Smooth muscle cell (in vitro differentiated cells): Measurements from ENCODE around the gene ODAD4. TPM values are rescaled to one million over a fixed set of nuclear protein-coding genes. Genes with fewer than 3 reads are reported as not detected.
A peak's percentile ranks its signal among the peaks of the same experiment; 100 is the strongest.

ENCODE experiments used
- DNase-seq: peaks from one replicate; lab custom pipeline; 2025; ENCODE audit not compliant: unreplicated experiment; lab: John Stamatoyannopoulos, UW
- H2AFZ ChIP-seq: fragments of 200-600 bp; sonication (generic); 2 replicates; pipeline ENCODE4 v1.6.0; 2016; ENCODE audit warnings: antibody characterized with exemption, low read depth, mild to moderate bottlenecking
- H3F3A ChIP-seq: fragments of 200-600 bp; sonication (generic); 2 replicates; pipeline ENCODE4 v1.6.0; 2017; ENCODE audit warnings: antibody characterized with exemption, low read depth
- H3K27ac ChIP-seq: fragments of 200-600 bp; sonication (generic); 2 replicates; pipeline ENCODE4 v1.5.1; 2016; ENCODE audit warnings: low read depth, mild to moderate bottlenecking
- H3K27me3 ChIP-seq: fragments of 200-600 bp; sonication (generic); 2 replicates; pipeline ENCODE4 v1.6.1; 2016; ENCODE audit warnings: low read depth, mild to moderate bottlenecking
- H3K36me3 ChIP-seq: fragments of 200-600 bp; sonication (generic); 2 replicates; pipeline ENCODE4 v1.5.1; 2016; ENCODE audit warnings: low read depth
- H3K4me1 ChIP-seq: fragments of 200-600 bp; sonication (generic); 2 replicates; pipeline ENCODE4 v1.5.1; 2016; ENCODE audit warnings: low read depth
- H3K4me2 ChIP-seq: fragments of 200-600 bp; sonication (generic); 2 replicates; pipeline ENCODE4 v1.6.0; 2016; ENCODE audit warnings: mild to moderate bottlenecking
- H3K4me3 ChIP-seq: fragments of 200-600 bp; sonication (generic); 2 replicates; pipeline ENCODE4 v1.5.1; 2016; ENCODE audit warnings: mild to moderate bottlenecking
- H3K79me2 ChIP-seq: fragments of 200-600 bp; sonication (generic); 2 replicates; pipeline ENCODE4 v1.6.0; 2016; ENCODE audit warnings: low read depth, mild to moderate bottlenecking
- H3K9ac ChIP-seq: fragments of 200-600 bp; sonication (generic); 2 replicates; pipeline ENCODE4 v1.6.0; 2016; ENCODE audit warnings: low read depth
- H3K9me3 ChIP-seq: fragments of 200-600 bp; sonication (generic); replicated peaks from 2 replicates; pipeline ENCODE4 v1.5.1; 2016; ENCODE audit warnings: low read depth
- H4K20me1 ChIP-seq: fragments of 200-600 bp; sonication (generic); 2 replicates; pipeline ENCODE4 v1.6.0; 2016; ENCODE audit warnings: low read depth
- CTCF ChIP-seq: fragments of 200-600 bp; sonication (generic); IDR thresholded peaks from 2 replicates; pipeline ENCODE4 v1.5.1; 2017; ENCODE audit warnings: borderline replicate concordance, mild to moderate bottlenecking, antibody characterized with exemption; ENCODE audit not compliant: insufficient read depth, poor library complexity, severe bottlenecking
- WGBS: methylation state at CpG from one replicate; pipeline ENCODE4 v1.1.7; 2016; ENCODE audit warnings: low lambda C conversion rate; 5-methylcytosine and 5-hydroxymethylcytosine counted together
- polyA plus RNA-seq: library from polyadenylated mRNA; unstranded; fragments of >200 nt; fragmentation: Nextera tagmentation; extraction: Ambion mirVana; gene quantifications from 2 replicates; pipeline ENCODE4 v1.2.1, GENCODE V29; 2016
- total RNA-seq: library from RNA; depleted of rRNA; stranded (reverse); fragments of >200 nt; gene quantifications from 2 replicates; pipeline ENCODE4 v1.2.3, GENCODE V29; 2014

The ODAD4 gene
- total and polyA plus RNA-seq, 2 experiments from 2014 or later: 1.5 to 3.2 TPM

- Histone ChIP-seq H3K4me3 (no peak overlapping the region), H3K27me3 (no peaks in the 10 kb centered on the region), H3K9me3 (no peaks in the 10 kb centered on the region), H4K20me1 (peaks cover 67% of the 10 kb centered on the region), H3F3A (no peaks in the 10 kb centered on the region), H3K4me1 (no peaks in the 10 kb centered on the region), H3K4me2 (no peak overlapping the region), H2AFZ (no peak overlapping the region), H3K27ac (peak overlapping the region; percentile 73), H3K9ac (no peak overlapping the region), H3K79me2 (peaks cover 15% of the 10 kb centered on the region), H3K36me3 (peaks cover 18% of the 10 kb centered on the region)
- no peak for TF ChIP-seq CTCF
- no peak for DNase-seq
- 95% methylated on average over 2 of the region's 2 CpGs for WGBS
Measured at GRCh38 chr17:41996855-41997164, 66.4 kb downstream of the ODAD4 start.

- Histone ChIP-seq H3K27me3 (no peaks in the 10 kb centered on the region), H3K9ac (no peak overlapping the region), H3F3A (peaks cover 6% of the 10 kb centered on the region), H3K9me3 (no peaks in the 10 kb centered on the region), H3K79me2 (peaks cover 32% of the 10 kb centered on the region), H4K20me1 (peaks cover 81% of the 10 kb centered on the region), H3K4me3 (no peak overlapping the region), H2AFZ (no peak overlapping the region), H3K36me3 (peaks cover 8% of the 10 kb centered on the region), H3K4me2 (no peak overlapping the region), H3K4me1 (no peaks in the 10 kb centered on the region), H3K27ac (no peak overlapping the region)
- TF ChIP-seq CTCF: no peak
- 50% methylated on average over 2 of the region's 2 CpGs for WGBS
- DNase-seq: no peak
Measured at GRCh38 chr17:41998497-41998896, 68.1 kb downstream of the ODAD4 start.

GRCh38 chr17:42000413-42001133 is 70.2 kb downstream of the ODAD4 start:
- DNase-seq: no peak
- 100% methylated on average over 3 of the region's 3 CpGs for WGBS
- Histone ChIP-seq H4K20me1 (peaks cover 95% of the 10 kb centered on the region), H3K36me3 (peaks cover 6% of the 10 kb centered on the region), H3K4me3 (no peak overlapping the region), H3K9me3 (no peaks in the 10 kb centered on the region), H3K27ac (no peak overlapping the region), H3K9ac (no peak overlapping the region), H3K4me2 (no peak overlapping the region), H3K27me3 (no peaks in the 10 kb centered on the region), H3K79me2 (peaks cover 53% of the 10 kb centered on the region), H2AFZ (no peak overlapping the region), H3K4me1 (no peaks in the 10 kb centered on the region), H3F3A (peaks cover 6% of the 10 kb centered on the region)
- no peak for TF ChIP-seq CTCF

GRCh38 chr17:42001729-42002128 is 71.3 kb downstream of the ODAD4 start:
- H3K27ac ChIP-seq: no peak overlapping the region

More at GRCh38 chr17:42001729-42002128, 71.3 kb downstream of the ODAD4 start:
- Histone ChIP-seq H3K36me3 (peaks cover 6% of the 10 kb centered on the region), H4K20me1 (peaks cover 95% of the 10 kb centered on the region), H3K4me3 (no peak overlapping the region), H3K9me3 (no peaks in the 10 kb centered on the region), H3K4me2 (no peak overlapping the region), H3K9ac (no peak overlapping the region), H3K4me1 (no peaks in the 10 kb centered on the region), H3K27me3 (no peaks in the 10 kb centered on the region), H3F3A (peaks cover 6% of the 10 kb centered on the region), H3K79me2 (peaks cover 65% of the 10 kb centered on the region), H2AFZ (no peak overlapping the region)
- 100% methylated on average over 2 of the region's 2 CpGs for WGBS
- no peak for DNase-seq
- no peak for TF ChIP-seq CTCF
